ENCODE results near the gene COA6. TPM values are rescaled to one million over a fixed set of nuclear protein-coding genes. Genes with fewer than 3 reads are reported as not detected.

COA6 gene
- total and polyA plus RNA-seq, 2 of the 13 experiments (the other 11 are each of a cell fraction or from before 2014, with no cell fraction given) = 32.4 to 104 TPM

DNA sequence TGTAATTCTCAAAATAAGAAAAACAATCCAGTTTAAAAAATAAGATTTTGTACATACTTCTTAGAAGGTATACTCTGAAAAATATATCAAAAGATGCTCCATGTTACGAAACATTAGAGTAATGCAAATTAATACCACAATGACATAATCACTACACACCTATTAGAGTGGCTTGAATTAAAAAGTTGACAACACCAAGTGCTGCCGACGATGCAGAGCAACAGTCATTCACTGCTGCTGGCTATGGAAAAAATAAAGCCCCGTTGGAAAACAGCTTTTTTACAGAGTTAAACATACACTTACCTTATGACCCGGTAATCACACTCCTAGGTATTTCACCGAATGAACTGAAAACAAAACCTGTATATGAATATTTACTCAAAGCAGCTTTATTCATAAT lies 14.8 kb downstream of the COA6 start:
- WGBS (ENCODE audit: low lambda C conversion rate) = 70% methylated on average over 6 of the region's 6 CpGs
- Histone ChIP-seq H3K79me2 (ENCODE audit: insufficient read depth, low read length) (peaks cover 4% of the 10 kb centered on the region), H4K20me1 (ENCODE audit: insufficient read depth, low read length) (no peaks in the 10 kb centered on the region; the same call in 1 of the 2 replicates), H3K4me1 (ENCODE audit: insufficient read depth, low read length) (peaks cover 34% of the 10 kb centered on the region), H3K27ac (ENCODE audit: extremely low read length, insufficient read depth, low read length) (no peak overlapping the region), H3K4me2 (ENCODE audit: low read depth, low read length) (no peak overlapping the region), H2AFZ (ENCODE audit: low read length) (no peak overlapping the region), H3K9ac (ENCODE audit: insufficient read depth, low read depth, low read length) (no peak overlapping the region), H3K36me3 (replicated peaks in 1 of 2; ENCODE audit: control insufficient read depth in 1 of 2, insufficient read depth in 2 of 2, low read length in 2 of 2) (peaks cover 4 to 22% of the 10 kb centered on the region in 2 experiments), H3K27me3 (ENCODE audit: control insufficient read depth in 1 of 2, insufficient read depth in 2 of 2, low read length in 2 of 2) (no peaks in the 10 kb centered on the region), H3K9me3 (ENCODE audit: low read length) (no peaks in the 10 kb centered on the region), H3K4me3 (replicated peaks in 1 of 3; ENCODE audit: insufficient read depth in 1 of 3, low read depth in 2 of 3, low read length in 3 of 3) (no peak overlapping the region)
- ATAC-seq (no peak), FAIRE-seq (no peak), DNase-seq (ENCODE audit: low spot score) (no peak)
- ChIA-PET POLR2A (interaction anchor here (1.2 kb wide), 1 partner anchor 15 kb away, joined by 3 read pairs; the partner anchor contains the start of gene COA6), CTCF (ENCODE audit: low intra/inter-chr PET ratio, low total read pairs) (no interaction called here)
- in situ Hi-C loops (cut with HindIII; ENCODE audit: extremely low pct_ligation_motif_present, low pct_unique_long_range_greater_than_20kb) = no loop called here
- no TSS peak for BruUV-seq (replicated peaks)
- TF ChIP-seq SRSF9 (IDR thresholded peaks at IDR 0.05; ENCODE audit: borderline replicate concordance, insufficient read depth, low read depth, low read length, poor library complexity, severe bottlenecking) (no peak), HNRNPL (IDR thresholded peaks at IDR 0.05; ENCODE audit: low read depth, low read length) (no peak), ZNF7 (CRISPR knock-in tag; IDR thresholded peaks at IDR 0.05) (peak; percentile 49; the same call in 1 of the 2 replicates), ZNF326 (CRISPR knock-in tag; IDR thresholded peaks at IDR 0.05; ENCODE audit: borderline replicate concordance) (no peak)
- TF ChIP-seq, protein P1, sequence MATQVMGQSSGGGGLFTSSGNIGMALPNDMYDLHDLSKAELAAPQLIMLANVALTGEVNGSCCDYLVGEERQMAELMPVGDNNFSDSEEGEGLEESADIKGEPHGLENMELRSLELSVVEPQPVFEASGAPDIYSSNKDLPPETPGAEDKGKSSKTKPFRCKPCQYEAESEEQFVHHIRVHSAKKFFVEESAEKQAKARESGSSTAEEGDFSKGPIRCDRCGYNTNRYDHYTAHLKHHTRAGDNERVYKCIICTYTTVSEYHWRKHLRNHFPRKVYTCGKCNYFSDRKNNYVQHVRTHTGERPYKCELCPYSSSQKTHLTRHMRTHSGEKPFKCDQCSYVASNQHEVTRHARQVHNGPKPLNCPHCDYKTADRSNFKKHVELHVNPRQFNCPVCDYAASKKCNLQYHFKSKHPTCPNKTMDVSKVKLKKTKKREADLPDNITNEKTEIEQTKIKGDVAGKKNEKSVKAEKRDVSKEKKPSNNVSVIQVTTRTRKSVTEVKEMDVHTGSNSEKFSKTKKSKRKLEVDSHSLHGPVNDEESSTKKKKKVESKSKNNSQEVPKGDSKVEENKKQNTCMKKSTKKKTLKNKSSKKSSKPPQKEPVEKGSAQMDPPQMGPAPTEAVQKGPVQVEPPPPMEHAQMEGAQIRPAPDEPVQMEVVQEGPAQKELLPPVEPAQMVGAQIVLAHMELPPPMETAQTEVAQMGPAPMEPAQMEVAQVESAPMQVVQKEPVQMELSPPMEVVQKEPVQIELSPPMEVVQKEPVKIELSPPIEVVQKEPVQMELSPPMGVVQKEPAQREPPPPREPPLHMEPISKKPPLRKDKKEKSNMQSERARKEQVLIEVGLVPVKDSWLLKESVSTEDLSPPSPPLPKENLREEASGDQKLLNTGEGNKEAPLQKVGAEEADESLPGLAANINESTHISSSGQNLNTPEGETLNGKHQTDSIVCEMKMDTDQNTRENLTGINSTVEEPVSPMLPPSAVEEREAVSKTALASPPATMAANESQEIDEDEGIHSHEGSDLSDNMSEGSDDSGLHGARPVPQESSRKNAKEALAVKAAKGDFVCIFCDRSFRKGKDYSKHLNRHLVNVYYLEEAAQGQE (IDR thresholded peaks at IDR 0.05; ENCODE audit: borderline replicate concordance in 1 of 2, low read depth in 1 of 2, low read length in 2 of 2) = no peak
- TF ChIP-seq, protein P2, sequence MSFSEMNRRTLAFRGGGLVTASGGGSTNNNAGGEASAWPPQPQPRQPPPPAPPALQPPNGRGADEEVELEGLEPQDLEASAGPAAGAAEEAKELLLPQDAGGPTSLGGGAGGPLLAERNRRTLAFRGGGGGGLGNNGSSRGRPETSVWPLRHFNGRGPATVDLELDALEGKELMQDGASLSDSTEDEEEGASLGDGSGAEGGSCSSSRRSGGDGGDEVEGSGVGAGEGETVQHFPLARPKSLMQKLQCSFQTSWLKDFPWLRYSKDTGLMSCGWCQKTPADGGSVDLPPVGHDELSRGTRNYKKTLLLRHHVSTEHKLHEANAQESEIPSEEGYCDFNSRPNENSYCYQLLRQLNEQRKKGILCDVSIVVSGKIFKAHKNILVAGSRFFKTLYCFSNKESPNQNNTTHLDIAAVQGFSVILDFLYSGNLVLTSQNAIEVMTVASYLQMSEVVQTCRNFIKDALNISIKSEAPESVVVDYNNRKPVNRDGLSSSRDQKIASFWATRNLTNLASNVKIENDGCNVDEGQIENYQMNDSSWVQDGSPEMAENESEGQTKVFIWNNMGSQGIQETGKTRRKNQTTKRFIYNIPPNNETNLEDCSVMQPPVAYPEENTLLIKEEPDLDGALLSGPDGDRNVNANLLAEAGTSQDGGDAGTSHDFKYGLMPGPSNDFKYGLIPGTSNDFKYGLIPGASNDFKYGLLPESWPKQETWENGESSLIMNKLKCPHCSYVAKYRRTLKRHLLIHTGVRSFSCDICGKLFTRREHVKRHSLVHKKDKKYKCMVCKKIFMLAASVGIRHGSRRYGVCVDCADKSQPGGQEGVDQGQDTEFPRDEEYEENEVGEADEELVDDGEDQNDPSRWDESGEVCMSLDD (CRISPR knock-in tag; IDR thresholded peaks at IDR 0.05; ENCODE audit: borderline replicate concordance) = no peak
- intact Hi-C loops (cut with micrococcal nuclease; ENCODE audit: unreplicated experiment) = no loop called here

Data from HepG2 (cell line).